Activated T-helper 2 cell treated with anti-CD3 and anti-CD28 coated beads, Interferon-gamma antibody, Interleukin-2, Interleukin-4, amounts not matched to agents 10 μg/mL and 5 μg/mL and 100 μg/mL, durations not matched to agents 14 hours and 24 hours and 36 hours (primary cell): ENCODE data around the gene SERPINA5. TPM values are rescaled to one million over a fixed set of nuclear protein-coding genes. Genes with fewer than 3 reads are reported as not detected.

Experiments used
- DNase-seq: peaks from one replicate; pipeline ENCODE4 v3.0.0; 2021; ENCODE audit warnings: low spot score
- H3K27ac Mint-ChIP-seq: one replicate; pipeline ENCODE4 v1.8.0; 2021; ENCODE audit warnings: mixed read lengths
- H3K27me3 Mint-ChIP-seq: one replicate; pipeline ENCODE4 v1.8.0; 2021; ENCODE audit warnings: low read depth, mixed read lengths
- H3K36me3 Mint-ChIP-seq: one replicate; pipeline ENCODE4 v1.8.0; 2021; ENCODE audit warnings: low read depth, mixed read lengths
- H3K4me1 Mint-ChIP-seq: one replicate; pipeline ENCODE4 v1.8.0; 2021; ENCODE audit warnings: low read depth, mixed read lengths
- H3K4me3 Mint-ChIP-seq: one replicate; pipeline ENCODE4 v1.8.0; 2021; ENCODE audit warnings: low read depth, mild to moderate bottlenecking, moderate library complexity, mixed read lengths
- H3K9me3 Mint-ChIP-seq: one replicate; pipeline ENCODE4 v1.8.0; 2021; ENCODE audit warnings: mixed read lengths
- intact Hi-C: fragments of 100-400 bp; cut with micrococcal nuclease; formaldehyde crosslinking; loops from one replicate; pipeline ENCODE4 v1.15.1; 2023
- total RNA-seq: library from RNA; stranded (reverse); gene quantifications from 2 replicates; pipeline ENCODE4 v1.2.3, GENCODE V29; 2022

SERPINA5 gene
- total RNA-seq, 1 donor from 2014 or later: not detected

- Mint-ChIP-seq H3K9me3 (no peaks in the 10 kb centered on the region), H3K4me1 (no peaks in the 10 kb centered on the region)
- intact Hi-C loops: no loop called here
Observed at GRCh38 chr14:94544726-94545125, 36.5 kb upstream of the SERPINA5 start.

GRCh38 chr14:94545131-94545841, 35.9 kb upstream of the SERPINA5 start:
- H3K4me1 Mint-ChIP-seq: no peaks in the 10 kb centered on the region
- H3K27me3 Mint-ChIP-seq: no peaks in the 10 kb centered on the region
- H3K4me3 Mint-ChIP-seq: no peak overlapping the region
- H3K36me3 Mint-ChIP-seq: no peaks in the 10 kb centered on the region
- H3K9me3 Mint-ChIP-seq: no peaks in the 10 kb centered on the region
- no peak for DNase-seq
- intact Hi-C loops: no loop called here
- no peak overlapping the region for H3K27ac Mint-ChIP-seq

More at GRCh38 chr14:94544726-94545125, 36.5 kb upstream of the SERPINA5 start:
- H3K36me3 Mint-ChIP-seq: no peaks in the 10 kb centered on the region
- no peak overlapping the region for H3K27ac Mint-ChIP-seq
- H3K27me3 Mint-ChIP-seq: no peaks in the 10 kb centered on the region
- no peak for DNase-seq
- H3K4me3 Mint-ChIP-seq: no peak overlapping the region

- H3K4me3 Mint-ChIP-seq: no peak overlapping the region
- intact Hi-C loops: no loop called here
- no peaks in the 10 kb centered on the region for H3K4me1 Mint-ChIP-seq
- peaks cover under 1% of the 10 kb centered on the region for H3K27me3 Mint-ChIP-seq
- H3K27ac Mint-ChIP-seq: no peak overlapping the region
- H3K36me3 Mint-ChIP-seq: no peaks in the 10 kb centered on the region
- no peaks in the 10 kb centered on the region for H3K9me3 Mint-ChIP-seq
- DNase-seq: no peak
Observed at GRCh38 chr14:94547151-94547680, 34.0 kb upstream of the SERPINA5 start.

- DNase-seq: no peak
- no peaks in the 10 kb centered on the region for H3K36me3 Mint-ChIP-seq
- no peaks in the 10 kb centered on the region for H3K9me3 Mint-ChIP-seq
- no peaks in the 10 kb centered on the region for H3K4me1 Mint-ChIP-seq
- no peak overlapping the region for H3K4me3 Mint-ChIP-seq
- no peak overlapping the region for H3K27ac Mint-ChIP-seq
- peaks cover 2% of the 10 kb centered on the region for H3K27me3 Mint-ChIP-seq
- intact Hi-C loops: loop anchor here (2.0 kb wide), 1 partner anchor 113 kb away; no protein-coding TSS in a partner anchor
Observed at GRCh38 chr14:94547726-94548125, 33.5 kb upstream of the SERPINA5 start.

- Mint-ChIP-seq H3K27me3 (peaks cover 6% of the 10 kb centered on the region), H3K4me1 (no peaks in the 10 kb centered on the region), H3K4me3 (no peak overlapping the region), H3K36me3 (no peaks in the 10 kb centered on the region), H3K9me3 (no peaks in the 10 kb centered on the region), H3K27ac (no peak overlapping the region)
- intact Hi-C loops: loop anchor here (2.0 kb wide), 1 partner anchor 114 kb away; no protein-coding TSS in a partner anchor
- no peak for DNase-seq
Observed at GRCh38 chr14:94548131-94548998, 32.9 kb upstream of the SERPINA5 start.

GRCh38 chr14:94548999-94549985, 31.9 kb upstream of the SERPINA5 start:
- Mint-ChIP-seq H3K27ac (no peak overlapping the region), H3K36me3 (no peaks in the 10 kb centered on the region), H3K27me3 (peaks cover 8% of the 10 kb centered on the region), H3K4me1 (no peaks in the 10 kb centered on the region), H3K4me3 (no peak overlapping the region), H3K9me3 (no peaks in the 10 kb centered on the region)
- intact Hi-C loops: loop anchor here (2.0 kb wide), 1 partner anchor 114 kb away; no protein-coding TSS in a partner anchor
- DNase-seq: peak; percentile 24

GRCh38 chr14:94550041-94550440, 31.2 kb upstream of the SERPINA5 start:
- H3K4me3 Mint-ChIP-seq: no peak overlapping the region
- intact Hi-C loops: no loop called here
- no peak for DNase-seq
- peaks cover 8% of the 10 kb centered on the region for H3K27me3 Mint-ChIP-seq
- no peaks in the 10 kb centered on the region for H3K36me3 Mint-ChIP-seq
- H3K4me1 Mint-ChIP-seq: no peaks in the 10 kb centered on the region
- no peak overlapping the region for H3K27ac Mint-ChIP-seq
- H3K9me3 Mint-ChIP-seq: no peaks in the 10 kb centered on the region

- intact Hi-C loops: no loop called here
- Mint-ChIP-seq H3K4me3 (no peak overlapping the region), H3K9me3 (no peaks in the 10 kb centered on the region), H3K4me1 (no peaks in the 10 kb centered on the region), H3K36me3 (no peaks in the 10 kb centered on the region), H3K27me3 (peaks cover 10% of the 10 kb centered on the region), H3K27ac (no peak overlapping the region)
- no peak for DNase-seq
Observed at GRCh38 chr14:94555991-94556390, 25.2 kb upstream of the SERPINA5 start.

GRCh38 chr14:94557327-94557726, 23.9 kb upstream of the SERPINA5 start:
- Mint-ChIP-seq H3K4me3 (no peak overlapping the region), H3K9me3 (no peaks in the 10 kb centered on the region), H3K36me3 (no peaks in the 10 kb centered on the region), H3K27ac (no peak overlapping the region), H3K27me3 (peaks cover 9% of the 10 kb centered on the region), H3K4me1 (no peaks in the 10 kb centered on the region)
- intact Hi-C loops: no loop called here
- no peak for DNase-seq

- H3K4me3 Mint-ChIP-seq: no peak overlapping the region
- intact Hi-C loops: no loop called here
- H3K27ac Mint-ChIP-seq: no peak overlapping the region
- no peaks in the 10 kb centered on the region for H3K4me1 Mint-ChIP-seq
- no peaks in the 10 kb centered on the region for H3K36me3 Mint-ChIP-seq
- H3K9me3 Mint-ChIP-seq: no peaks in the 10 kb centered on the region
- peaks cover 2% of the 10 kb centered on the region for H3K27me3 Mint-ChIP-seq
- no peak for DNase-seq
Observed at GRCh38 chr14:94558842-94559241, 22.4 kb upstream of the SERPINA5 start.

- intact Hi-C loops: no loop called here
- Mint-ChIP-seq H3K36me3 (no peaks in the 10 kb centered on the region), H3K4me1 (no peaks in the 10 kb centered on the region), H3K9me3 (no peaks in the 10 kb centered on the region), H3K27me3 (peaks cover 2% of the 10 kb centered on the region), H3K4me3 (no peak overlapping the region), H3K27ac (no peak overlapping the region)
- DNase-seq: no peak
Observed at GRCh38 chr14:94559638-94560290, 21.5 kb upstream of the SERPINA5 start.

- no peak for DNase-seq
- Mint-ChIP-seq H3K4me3 (no peak overlapping the region), H3K36me3 (no peaks in the 10 kb centered on the region)
Observed at GRCh38 chr14:94560291-94560665, 20.9 kb upstream of the SERPINA5 start.

More at GRCh38 chr14:94560291-94560665, 20.9 kb upstream of the SERPINA5 start:
- Mint-ChIP-seq H3K27ac (no peak overlapping the region), H3K27me3 (peaks cover 2% of the 10 kb centered on the region), H3K9me3 (no peaks in the 10 kb centered on the region), H3K4me1 (no peaks in the 10 kb centered on the region)
- intact Hi-C loops: no loop called here
